Measurements from ENCODE around the gene AOX1.

The AOX1 gene

GRCh38 chr2:200669308-200669707 is 83.5 kb downstream of the AOX1 start:
- TF ChIP-seq CTCF (conservative IDR thresholded peaks at IDR 0.05; ENCODE audit: low read length) (no peak), EZH2phosphoT487 (IDR thresholded peaks at IDR 0.05; ENCODE audit: borderline replicate concordance) (no peak)
- Histone ChIP-seq H4K20me1 (ENCODE audit: insufficient read depth, low read length, poor library complexity, severe bottlenecking) (no peaks in the 10 kb centered on the region), H2AFZ (ENCODE audit: low read length) (no peak overlapping the region), H3K4me3 (ENCODE audit: low read length, poor library complexity, severe bottlenecking) (no peak overlapping the region), H3K9me3 (ENCODE audit: insufficient read depth, low read depth, low read length) (no peaks in the 10 kb centered on the region), H3K27me3 (ENCODE audit: insufficient read depth, low read length, poor library complexity, severe bottlenecking) (no peaks in the 10 kb centered on the region), H3K4me1 (ENCODE audit: insufficient read depth, low read length, poor library complexity, severe bottlenecking) (no peaks in the 10 kb centered on the region), H3F3A (ENCODE audit: low read depth) (no peaks in the 10 kb centered on the region), H3K36me3 (ENCODE audit: insufficient read depth, low read length) (no peaks in the 10 kb centered on the region), H3K9ac (ENCODE audit: low read depth, low read length, poor library complexity, severe bottlenecking) (no peak overlapping the region), H3K9me2 (replicated peaks; ENCODE audit: low read depth, low read length) (no peaks in the 10 kb centered on the region), H3K4me2 (ENCODE audit: low read depth, low read length, poor library complexity, severe bottlenecking) (no peak overlapping the region), H3K79me2 (ENCODE audit: insufficient read depth, low read length) (no peaks in the 10 kb centered on the region)

GRCh38 chr2:200670313-200670712 is 84.5 kb downstream of the AOX1 start:
- H3F3A ChIP-seq (ENCODE audit: low read depth), result no peaks in the 10 kb centered on the region
- no peaks in the 10 kb centered on the region for H3K27me3 ChIP-seq (ENCODE audit: insufficient read depth, low read length, poor library complexity, severe bottlenecking)
- no peaks in the 10 kb centered on the region for H3K79me2 ChIP-seq (ENCODE audit: insufficient read depth, low read length)
- no peaks in the 10 kb centered on the region for H3K9me2 ChIP-seq (replicated peaks; ENCODE audit: low read depth, low read length)
- no peak overlapping the region for H2AFZ ChIP-seq (ENCODE audit: low read length)
- no peak overlapping the region for H3K4me3 ChIP-seq (ENCODE audit: low read length, poor library complexity, severe bottlenecking)
- H4K20me1 ChIP-seq (ENCODE audit: insufficient read depth, low read length, poor library complexity, severe bottlenecking), result no peaks in the 10 kb centered on the region
- H3K9ac ChIP-seq (ENCODE audit: low read depth, low read length, poor library complexity, severe bottlenecking), result no peak overlapping the region
- TF ChIP-seq CTCF (conservative IDR thresholded peaks at IDR 0.05; ENCODE audit: low read length) (peak; percentile 30; the same call in 1 of the 2 replicates), EZH2phosphoT487 (IDR thresholded peaks at IDR 0.05; ENCODE audit: borderline replicate concordance) (no peak)
- no peaks in the 10 kb centered on the region for H3K36me3 ChIP-seq (ENCODE audit: insufficient read depth, low read length)
- H3K9me3 ChIP-seq (ENCODE audit: insufficient read depth, low read depth, low read length), result no peaks in the 10 kb centered on the region
- no peak overlapping the region for H3K4me2 ChIP-seq (ENCODE audit: low read depth, low read length, poor library complexity, severe bottlenecking)
- no peaks in the 10 kb centered on the region for H3K4me1 ChIP-seq (ENCODE audit: insufficient read depth, low read length, poor library complexity, severe bottlenecking)

GRCh38 chr2:200670751-200671150 is 84.9 kb downstream of the AOX1 start:
- H4K20me1 ChIP-seq (ENCODE audit: insufficient read depth, low read length, poor library complexity, severe bottlenecking), result no peaks in the 10 kb centered on the region
- no peaks in the 10 kb centered on the region for H3K4me1 ChIP-seq (ENCODE audit: insufficient read depth, low read length, poor library complexity, severe bottlenecking)
- no peaks in the 10 kb centered on the region for H3K27me3 ChIP-seq (ENCODE audit: insufficient read depth, low read length, poor library complexity, severe bottlenecking)
- no peak overlapping the region for H3K9ac ChIP-seq (ENCODE audit: low read depth, low read length, poor library complexity, severe bottlenecking)
- no peaks in the 10 kb centered on the region for H3F3A ChIP-seq (ENCODE audit: low read depth)
- H3K79me2 ChIP-seq (ENCODE audit: insufficient read depth, low read length), result no peaks in the 10 kb centered on the region
- no peak for TF ChIP-seq EZH2phosphoT487 (IDR thresholded peaks at IDR 0.05; ENCODE audit: borderline replicate concordance)
- no peak for TF ChIP-seq CTCF (conservative IDR thresholded peaks at IDR 0.05; ENCODE audit: low read length)
- no peak overlapping the region for H3K4me3 ChIP-seq (ENCODE audit: low read length, poor library complexity, severe bottlenecking)
- H3K9me3 ChIP-seq (ENCODE audit: insufficient read depth, low read depth, low read length), result no peaks in the 10 kb centered on the region
- no peaks in the 10 kb centered on the region for H3K9me2 ChIP-seq (replicated peaks; ENCODE audit: low read depth, low read length)
- H3K4me2 ChIP-seq (ENCODE audit: low read depth, low read length, poor library complexity, severe bottlenecking), result no peak overlapping the region
- H3K36me3 ChIP-seq (ENCODE audit: insufficient read depth, low read length), result no peaks in the 10 kb centered on the region
- no peak overlapping the region for H2AFZ ChIP-seq (ENCODE audit: low read length)

Data from Loucy (cell line).